Hepatic stellate cell (primary cell): Measurements from ENCODE around the gene GLIPR1.
"Not testable (repeated sequence)": the region's sequence is repeated elsewhere in the genome, so short reads cannot be mapped to it uniquely, and the experiment has no call there.

Source experiments
- DNase-seq: peaks from one replicate; pipeline ENCODE4 v3.0.0; 2011; ENCODE audit warnings: low spot score

The GLIPR1 gene

GRCh38 chr12:75522124-75522523 is 41.6 kb downstream of the GLIPR1 start:
- DNase-seq, result not testable (repeated sequence)

DNA sequence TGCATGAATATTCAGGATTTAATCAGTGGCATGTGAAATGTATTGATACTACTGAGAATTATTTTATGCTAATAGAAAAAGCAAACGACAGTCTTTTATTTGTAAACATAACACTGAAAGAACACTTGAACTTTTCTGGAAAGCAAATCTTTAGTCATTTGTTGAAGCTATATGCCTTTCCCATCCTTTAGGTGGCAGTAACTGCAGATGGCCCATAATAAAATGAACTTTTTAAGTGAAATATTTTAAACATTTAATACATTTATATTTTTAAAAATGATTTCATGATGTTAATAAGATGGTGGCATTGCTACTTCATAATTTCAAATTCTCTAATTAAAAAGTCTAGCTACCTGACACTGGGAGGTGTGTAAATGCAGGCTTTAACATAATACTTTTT is 44.7 kb downstream of the GLIPR1 start:
- DNase-seq, result no peak

- peak; percentile 20 for DNase-seq
These were observed 46.3 kb downstream of the GLIPR1 start for GRCh38 chr12:75526655-75527511.

DNA sequence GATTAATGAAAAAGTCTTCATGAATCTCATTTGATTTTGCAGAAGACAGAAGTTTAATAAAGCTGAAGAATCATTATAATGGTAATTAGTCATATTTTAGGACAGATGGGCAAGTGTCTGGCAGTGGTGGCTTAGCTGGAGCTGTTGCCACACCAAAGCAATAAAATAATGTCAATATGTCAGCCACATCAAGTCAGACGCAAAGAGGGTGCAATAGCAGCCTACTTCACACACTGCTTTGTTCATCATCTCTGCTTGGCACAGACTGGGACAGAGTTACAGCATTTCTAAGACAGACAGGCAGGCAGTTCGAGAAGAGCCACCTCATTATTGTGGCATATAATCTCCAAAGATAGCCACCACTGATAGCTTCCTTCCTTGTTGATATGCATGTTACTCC is 47.7 kb downstream of the GLIPR1 start:
- DNase-seq, result no peak

- no peak for DNase-seq
These were observed 48.1 kb downstream of the GLIPR1 start for GRCh38 chr12:75528692-75529091.

DNA sequence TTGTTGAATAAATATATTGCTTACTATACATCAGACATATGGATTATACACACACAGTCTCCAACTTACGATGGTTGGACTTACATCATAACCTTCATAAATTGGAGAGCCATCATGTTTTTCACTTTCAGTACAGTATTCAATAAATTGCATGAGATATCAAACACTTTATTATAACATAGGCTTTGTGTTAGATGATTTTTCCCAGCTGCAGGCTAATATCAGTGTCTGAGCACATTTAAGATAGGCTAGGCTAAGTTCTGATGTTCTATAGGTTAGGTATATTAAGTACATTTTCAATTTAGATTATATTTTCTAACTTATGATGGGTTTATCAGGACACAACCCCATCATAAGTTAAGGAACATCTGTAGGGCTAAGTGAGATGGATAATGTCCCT is 48.8 kb downstream of the GLIPR1 start:
- no peak for DNase-seq

DNA sequence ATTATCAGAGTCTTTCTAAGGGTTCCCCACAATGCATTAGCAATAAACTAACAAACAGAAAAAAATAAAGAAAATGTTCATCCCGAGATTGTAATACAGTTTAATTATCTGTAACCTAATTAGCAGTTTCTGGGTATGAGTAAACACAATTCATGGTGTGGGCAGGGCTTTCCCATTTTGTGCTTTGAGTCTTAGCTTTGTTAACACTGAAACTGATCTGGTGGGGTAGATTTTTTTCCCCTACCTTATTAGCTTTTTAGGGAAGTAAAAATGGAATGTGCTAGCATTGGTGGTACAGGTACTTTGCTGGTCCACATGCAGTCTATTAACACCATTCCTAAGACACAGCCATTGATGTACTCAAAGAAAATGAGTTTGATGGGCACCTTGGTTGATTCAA is 49.3 kb downstream of the GLIPR1 start:
- DNase-seq, result no peak

DNA sequence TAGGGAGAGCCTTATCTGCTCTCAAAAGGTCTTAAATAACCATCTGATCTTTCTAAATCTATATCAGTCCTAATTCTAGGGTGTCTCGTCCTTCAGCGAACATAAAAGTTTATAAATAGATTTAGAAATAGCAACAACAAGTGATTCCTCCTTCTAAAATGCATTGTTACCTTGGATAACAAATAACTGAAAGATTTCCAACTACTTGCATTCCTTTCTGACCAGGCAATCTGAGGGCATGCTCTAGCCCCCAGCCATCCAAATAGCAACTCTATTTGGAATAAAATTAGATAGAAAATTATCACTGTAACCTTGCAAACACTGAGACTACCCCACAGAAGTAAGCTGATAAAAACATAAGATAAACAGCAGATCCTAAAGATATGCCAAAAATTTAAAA is 52.7 kb downstream of the GLIPR1 start:
- DNase-seq, result no peak

DNA sequence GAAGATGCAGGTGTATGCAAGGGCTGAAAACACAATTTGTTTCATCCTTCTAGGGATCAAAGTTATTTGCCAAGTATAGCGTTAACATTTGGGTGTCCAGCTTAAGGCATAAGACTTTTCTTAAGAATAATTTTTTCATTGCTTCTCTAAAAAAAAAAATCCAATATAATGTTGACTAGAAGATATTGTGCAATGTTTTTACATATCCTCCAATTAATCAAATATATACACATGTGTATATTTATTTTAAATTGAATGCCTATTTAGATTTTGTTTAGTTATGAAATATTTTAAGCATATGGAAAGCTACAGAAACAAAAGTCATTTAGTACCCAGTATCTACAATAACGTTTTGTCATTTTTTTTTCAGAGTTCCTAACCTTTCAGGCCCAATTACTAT is 59.3 kb downstream of the GLIPR1 start:
- no peak for DNase-seq

DNA sequence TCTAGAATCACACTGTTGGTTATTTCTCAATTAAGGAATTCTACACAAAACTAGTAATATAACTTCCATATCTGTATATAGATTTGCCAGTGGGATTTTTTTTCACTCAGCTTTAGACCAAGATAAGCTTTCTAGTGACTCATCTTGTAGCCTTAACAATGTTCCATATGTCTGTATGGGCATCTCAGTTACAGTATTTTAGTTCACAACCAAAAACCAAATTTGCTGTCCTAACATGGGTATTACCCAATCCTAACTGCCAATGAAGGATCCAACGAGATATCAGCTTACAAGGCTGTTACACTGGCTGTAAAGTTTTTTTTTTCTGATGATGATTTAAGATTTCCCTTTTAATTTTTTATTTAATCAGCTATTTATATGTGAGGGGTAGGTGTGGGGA is 62.4 kb downstream of the GLIPR1 start:
- DNase-seq, result no peak

GRCh38 chr12:75543529-75543928 is 63.0 kb downstream of the GLIPR1 start:
- no peak for DNase-seq

DNA sequence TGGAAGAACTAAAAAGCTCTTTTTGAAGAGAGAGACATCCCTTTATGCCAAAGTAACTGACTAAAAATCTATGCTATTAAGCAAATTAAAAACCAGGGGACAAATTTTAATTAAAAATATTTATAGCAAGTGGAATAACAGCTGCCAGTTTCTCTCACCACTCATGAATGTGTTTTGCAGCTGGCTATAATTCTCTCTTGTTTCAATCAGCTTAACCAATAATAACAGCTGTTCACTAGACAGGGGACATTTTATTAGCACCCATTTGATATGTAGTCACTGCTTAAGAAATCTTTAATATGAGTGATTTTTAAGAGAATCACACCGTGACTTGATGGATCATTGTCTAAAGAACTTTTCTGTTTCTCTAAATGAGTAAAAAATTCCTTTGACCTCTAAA is 65.1 kb downstream of the GLIPR1 start:
- DNase-seq, result no peak

DNA sequence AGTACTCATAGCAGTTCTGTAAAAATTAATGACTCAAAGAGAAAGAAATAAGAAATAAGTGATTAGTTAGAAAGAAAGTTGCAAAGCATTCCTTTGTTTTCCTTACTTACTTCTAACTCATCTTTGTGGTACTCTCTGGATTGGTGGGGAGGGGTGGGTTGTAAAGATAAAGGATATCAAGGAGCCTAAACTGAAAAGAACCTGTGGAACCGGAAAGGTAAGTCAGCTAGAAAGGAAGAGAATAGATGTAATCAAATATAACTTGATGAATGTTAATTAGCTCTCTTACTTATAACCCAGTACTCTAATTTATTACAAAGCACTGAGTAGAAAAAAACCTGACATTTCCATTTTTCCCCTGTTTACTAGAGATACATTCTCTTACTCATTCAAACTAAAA is 68.3 kb downstream of the GLIPR1 start:
- DNase-seq, result no peak

GRCh38 chr12:75549989-75550388 is 69.4 kb downstream of the GLIPR1 start:
- DNase-seq, result no peak

GRCh38 chr12:75550401-75551240 is 70.1 kb downstream of the GLIPR1 start:
- DNase-seq, result no peak

GRCh38 chr12:75551477-75551876 is 70.9 kb downstream of the GLIPR1 start:
- DNase-seq, result no peak

DNA sequence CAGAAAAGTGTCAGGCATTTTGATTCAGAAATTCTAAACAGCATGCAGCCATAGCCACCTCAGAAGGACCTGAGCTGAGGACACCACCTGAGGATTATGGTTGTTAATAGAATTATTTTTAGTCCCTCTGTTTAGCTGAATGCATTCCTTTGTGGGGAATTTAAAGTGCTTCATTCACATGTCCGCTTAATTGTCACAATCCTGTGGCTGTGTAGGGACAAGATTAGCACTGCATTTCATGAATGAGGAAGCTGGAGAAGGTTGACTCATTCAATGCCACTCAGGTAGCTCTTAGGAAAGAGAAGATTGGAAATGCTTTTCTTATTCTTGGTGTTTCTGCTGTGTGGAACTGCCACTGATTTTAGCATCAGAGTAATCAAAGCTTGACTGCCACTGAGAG is 72.8 kb downstream of the GLIPR1 start:
- DNase-seq, result no peak
